Measurements from ENCODE around the gene GRIPAP1. TPM values are rescaled to one million over a fixed set of nuclear protein-coding genes. Genes with fewer than 3 reads are reported as not detected.

Gene GRIPAP1
- total RNA-seq, 2 donors from 2014 or later, result 29.8 to 36.6 TPM

GRCh38 chrX:48924270-48924669 is 77.8 kb downstream of the GRIPAP1 start:
- Histone ChIP-seq H3K27ac (no peak overlapping the region), H3K9me3 (no peaks in the 10 kb centered on the region), H3K4me3 (no peak overlapping the region), H3K27me3 (replicated peaks; ENCODE audit: insufficient read depth) (no peaks in the 10 kb centered on the region), H3K4me1 (ENCODE audit: control insufficient read depth in 1 of 2, low read depth in 2 of 2) (no peaks in the 10 kb centered on the region), H3K36me3 (peaks cover 24% of the 10 kb centered on the region)
- TF ChIP-seq CTCF (IDR thresholded peaks at IDR 0.05), result no peak
- DNase-seq (ENCODE audit: low spot score) (no peak), ATAC-seq (ENCODE audit: insufficient number of reproducible peaks, low FRiP score, low read depth) (no peak)

- Histone ChIP-seq H3K36me3 (peaks cover 24% of the 10 kb centered on the region), H3K4me1 (ENCODE audit: control insufficient read depth in 1 of 2, low read depth in 2 of 2) (no peaks in the 10 kb centered on the region), H3K4me3 (no peak overlapping the region), H3K27me3 (replicated peaks; ENCODE audit: insufficient read depth) (no peaks in the 10 kb centered on the region), H3K27ac (no peak overlapping the region), H3K9me3 (no peaks in the 10 kb centered on the region)
- DNase-seq (ENCODE audit: low spot score) (no peak), ATAC-seq (ENCODE audit: insufficient number of reproducible peaks, low FRiP score, low read depth) (no peak)
- TF ChIP-seq CTCF (IDR thresholded peaks at IDR 0.05), result no peak
Measured at GRCh38 chrX:48923771-48924170, 78.3 kb downstream of the GRIPAP1 start.

Other genes with a start within 250 kb of the GRIPAP1 start
- not detected for gene GLOD5, start 240.5 kb downstream of the GRIPAP1 start, total RNA-seq
- 1 to 10 TPM in 1 of 2 donors, not detected in 1; 1.4 TPM for gene GATA1, start 215.7 kb downstream of the GRIPAP1 start, total RNA-seq
- 100 to 1,000 TPM; 123 to 125 TPM for gene HDAC6, start 200.2 kb downstream of the GRIPAP1 start, total RNA-seq
- gene ERAS, start 175.8 kb downstream of the GRIPAP1 start, total RNA-seq, result not detected
- gene PCSK1N, start 166.7 kb downstream of the GRIPAP1 start, total RNA-seq, result 1 to 10 TPM; 1.8 to 3.0 TPM
- 10 to 100 TPM; 30.0 to 52.0 TPM for gene TIMM17B, start 104.5 kb downstream of the GRIPAP1 start, total RNA-seq
- 10 to 100 TPM; 37.5 to 60.2 TPM for gene PQBP1, start 104.3 kb downstream of the GRIPAP1 start, total RNA-seq
- 10 to 100 TPM; 12.8 to 30.7 TPM for gene SLC35A2, start 90.6 kb downstream of the GRIPAP1 start, total RNA-seq
- gene PIM2, start 83.2 kb downstream of the GRIPAP1 start, total RNA-seq, result 10 to 100 TPM; 14.8 to 21.9 TPM
- gene OTUD5, start 44.7 kb downstream of the GRIPAP1 start, total RNA-seq, result 10 to 100 TPM; 28.4 to 40.5 TPM
- 1 to 10 TPM; 3.8 to 5.0 TPM for gene KCND1, start 30.4 kb downstream of the GRIPAP1 start, total RNA-seq
- gene TFE3, start 41.1 kb upstream of the GRIPAP1 start, total RNA-seq, result 100 to 1,000 TPM in 1 of 2 donors, 10 to 100 TPM in 1; 83.8 to 106 TPM
- gene CCDC120, start 56.7 kb upstream of the GRIPAP1 start, total RNA-seq, result 1 to 10 TPM; 3.6 to 5.6 TPM
- gene PRAF2, start 71.7 kb upstream of the GRIPAP1 start, total RNA-seq, result 10 to 100 TPM; 24.0 to 25.7 TPM
- gene WDR45, start 77.6 kb upstream of the GRIPAP1 start, total RNA-seq, result 100 to 1,000 TPM in 1 of 2 donors, 10 to 100 TPM in 1; 90.2 to 108 TPM
- gene GPKOW, start 121.5 kb upstream of the GRIPAP1 start, total RNA-seq, result 10 to 100 TPM; 22.2 to 23.3 TPM
- gene MAGIX, start 160.5 kb upstream of the GRIPAP1 start, total RNA-seq, result 10 to 100 TPM in 1 of 2 donors, 1 to 10 TPM in 1; 3.5 to 16.8 TPM
- gene PLP2, start 169.6 kb upstream of the GRIPAP1 start, total RNA-seq, result 100 to 1,000 TPM in 1 of 2 donors, 10 to 100 TPM in 1; 90.2 to 101 TPM
- gene PRICKLE3, start 184.1 kb upstream of the GRIPAP1 start, total RNA-seq, result 10 to 100 TPM; 21.4 to 46.7 TPM
- 1 to 10 TPM; 3.2 to 6.9 TPM for gene SYP, start 197.9 kb upstream of the GRIPAP1 start, total RNA-seq
- under 1 TPM in 1 of 2 donors, not detected in 1; 0.81 TPM for gene CACNA1F, start 231.1 kb upstream of the GRIPAP1 start, total RNA-seq
- 10 to 100 TPM; 22.3 to 23.2 TPM for gene CCDC22, start 233.2 kb upstream of the GRIPAP1 start, total RNA-seq